GM21381 (cell line): ENCODE data around the gene GATB.

Experiments
- ATAC-seq: cut with Tn5 transposase; IDR thresholded peaks from one replicate; pipeline ENCODE4 v1.9.1; 2021; ENCODE audit warnings: mild to moderate bottlenecking, moderate library complexity; ENCODE audit not compliant: unreplicated experiment

GATB gene

GRCh38 chr4:151702256-151702655 lies 58.6 kb downstream of the GATB start:
- no peak for ATAC-seq

DNA sequence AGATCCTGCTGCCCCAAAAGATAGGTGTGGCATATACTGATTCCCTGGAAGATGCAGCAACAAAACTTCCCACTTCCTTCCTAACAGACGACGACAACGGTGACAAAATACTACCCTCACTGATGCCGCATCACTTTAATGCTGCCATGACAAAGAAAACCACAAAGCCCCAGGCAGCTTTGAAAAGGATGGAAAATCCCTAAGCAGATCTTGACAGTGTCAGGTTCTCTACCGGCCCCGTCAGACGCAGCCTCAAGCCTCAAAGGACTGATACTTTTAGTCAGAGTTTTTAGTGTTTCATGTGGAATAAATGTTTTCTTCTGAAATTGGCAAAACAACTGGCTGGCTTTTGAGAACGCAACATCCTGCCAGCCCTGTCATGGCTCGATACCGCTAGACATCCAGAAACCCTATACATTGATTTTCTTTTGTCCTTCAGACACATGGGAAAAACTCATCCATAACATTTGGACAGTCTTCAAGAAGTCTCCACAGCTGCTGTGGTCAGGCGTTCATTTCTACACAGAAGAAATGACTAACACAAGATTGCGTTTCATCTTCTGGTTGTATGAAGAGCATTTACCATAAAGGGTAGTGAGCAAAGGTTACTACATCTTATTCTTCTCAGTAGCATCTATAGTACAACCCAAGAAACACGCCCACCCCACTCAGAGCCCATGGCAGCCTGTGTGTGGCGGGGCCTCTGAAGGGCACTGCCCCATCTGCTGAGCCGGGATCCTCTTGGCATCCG lies 60.1 kb downstream of the GATB start:
- no peak for ATAC-seq

DNA sequence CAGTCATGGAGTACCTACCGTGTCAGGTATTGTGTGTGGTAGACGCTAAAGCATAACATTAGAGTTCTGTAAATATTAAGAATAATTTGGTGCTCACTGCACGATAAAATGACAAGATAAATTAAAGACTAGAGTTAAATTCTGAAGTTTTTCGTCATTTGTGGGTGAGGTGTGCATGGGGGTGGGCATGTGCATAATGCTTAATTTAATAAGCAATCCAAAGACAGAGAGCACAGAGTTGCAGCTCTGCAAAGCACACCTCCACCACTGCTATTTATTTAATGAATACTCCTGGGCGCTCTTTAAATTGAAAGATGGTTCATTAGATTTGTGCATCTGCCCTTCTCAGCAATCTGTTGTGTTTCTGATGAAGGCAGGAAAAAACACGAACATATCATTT lies 62.6 kb downstream of the GATB start:
- ATAC-seq, result no peak

GRCh38 chr4:151694961-151695720 lies 65.7 kb downstream of the GATB start:
- no peak for ATAC-seq

- no peak for ATAC-seq
Observed at GRCh38 chr4:151692821-151693673, 67.8 kb downstream of the GATB start.

GRCh38 chr4:151692443-151692782 lies 68.4 kb downstream of the GATB start:
- no peak for ATAC-seq

DNA sequence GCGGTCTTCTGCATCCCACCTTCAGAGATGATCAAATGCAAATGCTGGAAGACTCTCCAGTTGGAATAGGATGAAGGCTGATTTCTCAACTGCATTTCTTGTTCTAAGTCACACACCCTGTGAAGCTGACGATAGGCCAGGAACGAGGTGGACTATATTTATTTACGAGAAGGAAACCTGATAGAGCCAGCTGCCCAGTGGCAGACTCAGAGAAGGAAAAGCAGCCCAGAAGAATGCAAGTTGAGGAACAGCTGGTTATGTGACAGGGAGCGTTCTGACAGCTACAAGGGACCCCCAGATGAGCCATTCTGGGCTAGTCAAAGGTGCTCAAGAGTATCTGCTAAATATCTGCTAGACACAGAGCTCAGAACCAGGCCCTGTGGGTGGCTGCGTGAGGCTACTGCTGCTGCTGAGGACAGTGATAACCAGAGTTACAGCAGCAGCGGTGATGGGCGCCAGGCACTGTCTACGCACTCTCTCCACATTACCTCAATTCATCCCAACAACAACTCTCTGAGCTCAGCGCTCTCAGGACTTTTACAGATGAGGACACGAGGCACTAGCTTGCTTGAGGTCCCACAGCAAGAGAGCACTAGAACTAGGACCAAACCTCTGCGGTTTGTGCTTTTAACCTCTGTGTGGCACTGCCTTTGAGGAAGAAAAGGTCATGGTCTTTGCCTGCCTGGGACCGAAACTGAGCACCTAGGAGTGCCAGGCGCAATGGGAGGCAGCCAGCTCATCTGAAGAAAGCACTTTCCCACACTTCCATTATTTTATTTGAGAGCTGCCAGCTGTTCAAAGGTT lies 69.0 kb downstream of the GATB start:
- no peak for ATAC-seq

DNA sequence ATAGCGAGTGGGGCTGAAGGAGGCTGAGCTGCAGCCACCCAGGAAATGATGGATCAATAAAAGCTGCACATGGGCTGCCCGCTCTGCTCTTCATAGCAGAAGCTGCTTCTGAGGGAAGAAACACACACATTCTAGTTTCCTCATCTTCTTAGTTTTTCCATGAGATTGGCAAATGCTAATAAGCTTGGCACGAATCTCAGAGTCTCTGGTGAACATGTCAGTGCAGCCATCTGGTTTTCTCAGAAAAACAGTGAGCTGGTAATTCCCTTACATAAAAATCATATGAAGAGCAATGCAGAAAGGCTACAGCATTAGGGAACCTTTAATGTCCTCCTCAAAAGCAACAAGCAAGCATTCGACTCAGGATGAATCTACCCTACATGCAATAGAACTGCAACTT lies 69.9 kb downstream of the GATB start:
- no peak for ATAC-seq

GRCh38 chr4:151690164-151690870 lies 70.5 kb downstream of the GATB start:
- ATAC-seq, result no peak

GRCh38 chr4:151689211-151689991 lies 71.4 kb downstream of the GATB start:
- no peak for ATAC-seq

DNA sequence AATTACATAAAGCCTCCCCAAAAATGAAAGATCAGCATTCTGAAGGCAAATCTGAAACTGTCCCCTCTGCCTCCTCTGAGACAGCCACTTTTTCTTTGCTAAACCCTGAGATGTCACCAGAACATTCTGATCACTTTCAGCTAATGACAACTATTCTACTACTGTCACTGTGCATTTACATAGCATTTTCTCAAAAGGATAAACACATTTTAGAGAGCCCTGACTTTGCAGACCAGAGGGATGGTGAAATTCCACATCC lies 72.1 kb downstream of the GATB start:
- ATAC-seq, result no peak

DNA sequence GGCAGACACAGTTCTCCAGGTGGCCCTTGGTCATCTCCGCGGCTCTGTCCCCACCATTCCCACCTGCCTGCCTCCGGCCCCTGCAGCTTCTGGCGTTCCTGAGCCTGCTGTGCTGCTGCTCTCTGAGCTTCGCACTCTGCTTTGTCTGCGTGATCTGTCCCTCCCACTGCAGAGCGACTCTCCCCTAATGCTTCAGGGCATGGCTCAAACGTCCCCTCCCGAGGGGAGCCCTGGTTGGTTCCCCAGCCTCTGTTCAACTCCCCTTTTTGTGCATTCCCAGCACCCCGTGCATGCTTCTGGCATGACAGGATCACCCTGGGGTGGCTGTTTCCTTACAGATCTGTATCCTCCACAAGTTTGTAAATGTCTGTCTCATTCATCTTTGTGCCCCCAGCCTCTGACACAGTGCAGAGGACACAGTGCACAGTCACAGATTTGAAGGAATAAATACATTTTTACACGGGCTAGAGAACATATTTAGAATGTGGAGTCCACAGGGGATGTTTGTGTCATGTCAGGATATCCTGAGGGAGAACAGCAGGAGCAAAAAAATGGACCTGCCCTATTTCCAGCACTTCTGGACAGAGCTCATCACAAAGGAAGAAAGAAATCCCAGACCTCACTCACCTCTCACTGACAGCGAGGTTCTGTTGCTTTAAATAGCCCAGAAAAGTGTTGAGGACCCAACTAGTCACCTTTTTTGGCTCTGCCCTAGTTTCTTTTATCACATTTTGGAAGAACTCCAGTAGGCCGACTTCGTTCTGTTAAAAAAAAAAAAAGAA lies 72.6 kb downstream of the GATB start:
- ATAC-seq, result no peak

- ATAC-seq, result no peak
Observed at GRCh38 chr4:151687021-151687640, 73.7 kb downstream of the GATB start.

DNA sequence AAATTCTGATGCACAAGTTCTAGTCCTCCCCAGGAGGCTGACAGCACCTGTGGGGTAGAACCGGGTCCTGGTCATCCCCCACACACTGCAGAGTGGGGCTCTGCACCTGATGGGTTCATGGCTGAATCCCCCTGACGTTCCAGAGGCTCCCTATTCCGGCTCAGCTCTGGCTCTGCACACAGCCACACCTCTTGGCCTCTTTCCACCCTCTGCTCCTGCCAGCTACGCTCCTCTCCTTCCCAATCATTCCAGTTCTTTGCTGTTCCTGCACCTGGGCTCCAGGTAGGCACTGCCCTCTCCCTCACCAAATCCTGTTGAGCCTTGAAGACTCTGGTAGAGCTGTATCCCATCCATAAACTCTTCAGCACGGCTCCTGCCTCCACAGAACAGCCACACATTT lies 75.5 kb downstream of the GATB start:
- ATAC-seq, result no peak

DNA sequence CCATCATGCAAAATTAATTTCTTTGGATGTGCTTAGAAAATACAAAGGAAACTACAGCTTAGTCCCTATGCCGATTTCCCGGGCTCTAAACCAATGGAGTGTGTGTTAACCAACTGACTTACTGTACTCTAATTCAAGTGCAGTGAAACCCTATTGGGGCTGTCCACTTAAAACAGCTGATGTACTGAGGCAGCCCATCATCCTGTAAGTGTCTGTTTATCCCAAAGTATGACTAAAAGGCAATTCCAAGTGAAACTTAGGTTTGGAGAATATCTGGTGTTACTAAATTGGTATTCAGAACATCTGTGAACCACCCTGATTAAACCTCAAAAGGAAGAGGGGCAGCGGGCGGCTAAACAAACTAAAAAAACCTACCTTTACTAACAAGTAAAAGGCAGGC lies 79.7 kb downstream of the GATB start:
- ATAC-seq, result no peak

DNA sequence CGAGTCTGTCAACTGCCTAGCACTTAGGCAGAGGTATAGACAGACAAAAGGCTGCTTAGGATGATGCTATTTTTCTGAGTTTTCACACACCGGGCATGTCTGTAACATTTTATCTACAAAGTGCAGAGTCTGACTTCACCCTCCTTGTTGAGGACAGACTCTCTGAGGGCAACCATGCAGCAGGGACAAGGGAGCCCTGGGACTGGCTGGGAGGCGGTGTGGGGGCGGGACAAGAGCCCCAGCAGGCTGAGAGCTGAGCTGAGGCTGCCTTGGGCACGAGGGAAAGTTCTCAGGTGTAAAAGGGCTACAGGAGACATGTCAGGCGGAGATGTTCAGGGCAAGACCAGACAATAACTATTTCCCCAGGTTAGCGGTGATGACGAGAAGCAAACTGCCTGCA lies 81.6 kb downstream of the GATB start:
- no peak for ATAC-seq

DNA sequence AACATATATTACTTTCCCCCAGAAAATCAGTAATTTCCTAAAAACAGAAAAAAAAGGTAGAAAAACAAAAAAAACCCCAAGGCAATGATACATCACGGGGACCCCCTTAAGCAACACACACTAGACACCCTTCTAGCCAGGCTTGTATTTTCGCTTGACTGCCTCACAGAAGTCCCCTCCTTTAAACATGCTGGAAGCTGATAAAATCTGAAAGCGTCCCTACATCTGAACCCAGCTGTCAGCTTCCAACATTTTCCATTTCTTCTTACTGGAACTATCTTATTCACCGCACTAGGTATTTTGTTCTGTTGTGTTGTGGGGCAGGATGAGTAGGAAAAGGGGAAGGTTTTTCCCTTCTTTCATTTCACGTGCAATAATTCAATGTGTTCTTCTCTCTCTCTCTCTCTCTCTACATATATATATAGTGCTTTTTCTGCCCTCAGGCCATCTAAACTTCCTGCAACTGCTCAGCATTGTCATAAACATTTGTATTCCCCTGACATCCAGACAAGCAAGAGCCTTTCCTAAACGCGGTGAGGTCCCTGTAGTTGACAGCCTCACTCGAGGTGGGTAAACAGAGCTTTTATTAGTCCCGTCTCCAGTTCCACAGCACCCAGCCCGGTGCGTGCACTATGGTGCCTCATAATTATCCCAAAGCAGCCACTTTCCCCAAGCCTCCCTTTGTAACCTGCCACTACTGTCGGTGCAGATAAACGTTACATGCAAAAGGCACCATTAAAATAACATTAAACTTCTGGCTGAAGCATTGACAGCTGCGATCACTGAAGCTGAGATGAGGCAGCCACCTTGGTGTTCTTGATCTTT lies 82.5 kb downstream of the GATB start:
- ATAC-seq, result no peak

DNA sequence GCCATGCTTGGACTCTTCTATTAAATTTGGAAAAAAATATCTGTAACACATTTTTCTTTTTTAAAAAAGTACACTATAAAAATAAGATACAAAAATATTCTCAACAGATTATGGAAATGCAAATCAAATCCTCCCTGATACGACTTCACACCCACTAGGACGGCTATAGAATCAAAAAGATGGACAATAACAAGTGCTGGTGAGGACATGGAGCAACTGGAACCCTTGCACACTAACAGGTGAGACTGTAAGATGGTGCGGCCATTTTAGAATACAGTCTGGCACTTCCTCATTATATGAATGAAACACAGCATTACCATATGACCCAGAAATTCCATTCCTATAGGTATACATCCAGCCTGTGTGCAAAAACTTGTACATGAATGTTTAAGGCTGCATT lies 83.6 kb downstream of the GATB start:
- no peak for ATAC-seq
